GM18907 (cell line): ENCODE measurements around the gene CRYGS.

Experiments used
- ATAC-seq: cut with Tn5 transposase; IDR thresholded peaks from one replicate; pipeline ENCODE4 v1.9.1; 2021; ENCODE audit warnings: mild to moderate bottlenecking, moderate library complexity; ENCODE audit not compliant: unreplicated experiment

CRYGS gene

DNA sequence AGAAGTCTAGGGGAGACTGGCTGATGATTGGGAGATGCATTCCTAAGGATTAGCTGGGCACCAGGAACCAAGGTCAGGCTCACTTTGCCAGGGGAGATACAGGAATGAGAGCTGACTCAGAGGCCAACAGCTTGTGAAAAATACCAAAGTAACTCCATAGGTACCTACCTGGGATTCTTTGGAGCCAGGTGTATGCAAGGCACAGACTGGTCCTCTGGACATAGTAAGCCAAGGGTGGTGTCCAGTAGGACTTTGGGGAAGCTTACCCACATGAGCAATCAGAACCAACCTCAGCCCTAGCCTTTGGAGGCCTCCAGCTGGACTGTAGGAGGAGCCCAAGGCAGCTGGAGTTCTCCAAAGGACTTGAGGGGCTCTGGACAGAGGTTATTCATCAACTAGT lies 47.5 kb downstream of the CRYGS start:
- ATAC-seq, result no peak

DNA sequence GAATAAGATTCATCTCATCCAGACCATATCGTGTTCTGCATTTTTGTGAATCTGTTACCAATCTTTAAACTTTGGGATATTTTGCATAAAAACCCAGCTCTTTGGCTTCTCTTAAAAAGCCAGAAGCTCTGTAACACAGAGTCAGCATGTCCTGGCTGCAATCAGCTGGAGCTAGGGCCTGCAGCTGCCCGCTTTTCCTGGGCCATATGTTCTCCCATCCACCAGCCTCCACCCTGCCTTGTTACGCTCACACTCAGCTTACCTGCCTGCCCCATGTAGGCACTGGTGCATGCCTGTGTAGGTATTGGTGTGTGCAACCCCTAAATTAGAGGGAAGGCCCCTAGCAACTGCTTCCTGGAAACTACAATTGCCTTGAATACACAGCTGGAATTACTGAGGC lies 48.2 kb downstream of the CRYGS start:
- no peak for ATAC-seq

DNA sequence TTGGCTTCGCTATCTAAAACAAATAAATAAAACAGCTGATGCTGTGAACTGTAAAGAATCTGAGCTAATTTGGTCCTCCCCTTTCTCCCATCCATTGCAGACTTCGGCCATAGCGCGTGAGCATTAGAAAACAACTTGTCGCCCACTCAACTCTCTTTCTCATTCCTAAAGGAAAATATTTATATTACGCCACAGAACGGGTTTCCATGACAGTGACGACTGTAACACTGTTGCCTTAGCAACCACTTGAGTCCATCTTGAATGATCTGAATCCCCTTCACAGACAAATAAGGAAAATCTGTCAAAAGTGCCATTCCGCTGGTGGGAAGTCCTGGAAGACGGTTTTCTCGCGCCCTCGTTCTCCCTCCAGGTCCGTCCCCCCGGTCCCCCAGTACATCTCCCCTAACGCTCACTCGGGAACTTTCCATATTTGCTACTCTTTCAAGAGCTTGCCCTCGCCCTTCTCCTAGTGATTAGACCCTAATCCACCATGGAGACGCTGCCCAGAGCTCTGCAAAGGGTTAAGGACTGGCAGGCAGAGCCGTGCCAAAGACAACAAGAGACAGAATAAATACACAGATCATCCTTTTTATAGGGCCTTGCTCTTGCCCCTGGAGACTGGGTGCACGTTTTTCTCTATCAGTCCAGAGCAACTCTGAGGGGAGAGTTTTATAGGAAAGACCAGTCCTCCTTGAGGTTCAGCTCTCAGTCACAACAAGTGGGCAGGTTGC lies 50.5 kb downstream of the CRYGS start:
- ATAC-seq, result no peak

DNA sequence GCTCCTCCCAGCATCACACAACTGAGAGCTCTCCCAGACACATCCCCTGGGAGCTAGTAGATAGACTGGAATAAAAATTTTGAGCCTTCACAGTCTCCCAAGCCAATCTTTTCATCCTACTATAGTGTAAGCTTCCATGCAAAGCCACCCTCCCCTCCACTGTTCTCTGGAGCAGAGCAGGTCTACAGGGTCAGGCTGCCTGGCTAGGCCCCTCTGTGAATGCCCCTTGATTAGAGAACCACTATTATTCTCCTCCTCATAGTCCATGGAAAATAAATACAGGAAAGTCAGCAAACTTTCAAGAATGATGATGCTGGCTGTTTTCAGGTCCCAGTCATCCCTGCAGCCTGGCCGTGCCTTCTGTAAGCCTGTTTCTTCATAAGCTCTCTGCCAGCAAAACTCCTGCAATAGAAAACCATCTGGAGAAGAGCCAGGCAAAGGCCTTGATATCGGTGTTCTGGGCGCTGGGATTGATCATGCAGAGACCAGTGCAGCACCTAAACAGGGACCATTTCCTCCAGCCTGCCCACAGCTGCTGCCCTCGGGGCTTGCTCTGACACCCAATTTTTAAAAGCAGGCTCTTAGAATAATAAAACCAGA lies 51.7 kb downstream of the CRYGS start:
- no peak for ATAC-seq

DNA sequence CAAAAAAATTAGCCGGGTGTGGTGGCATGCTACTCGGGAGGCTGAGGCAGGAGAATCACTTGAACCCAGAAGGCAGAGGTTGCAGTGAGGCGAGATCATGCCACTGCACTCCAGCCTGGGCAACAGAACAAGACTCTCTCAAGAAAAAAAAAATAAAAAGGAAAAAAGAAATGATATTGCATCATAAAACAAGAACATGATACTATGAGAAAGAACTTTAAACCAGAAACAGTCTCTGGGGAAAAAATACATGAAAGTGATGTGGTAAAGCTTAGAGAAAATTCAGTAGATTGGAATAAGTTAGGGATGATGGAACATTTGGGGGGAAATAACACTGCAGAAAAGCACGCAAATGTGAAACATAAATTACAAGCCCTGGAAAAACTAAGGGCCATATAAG lies 54.7 kb downstream of the CRYGS start:
- ATAC-seq, result no peak
